Effector memory CD4-positive, alpha-beta T cell (primary cell): ENCODE results near the gene GALNT2.

Experiments used
- DNase-seq, 3 donors: peaks; one replicate each; pipeline ENCODE4 v3.0.0-alpha.2; 2020
- H3K27ac ChIP-seq: 2 replicates; pipeline ENCODE4 v1.7.0; 2013; ENCODE audit warnings: mild to moderate bottlenecking, low read length, moderate library complexity; ENCODE audit not compliant: insufficient read depth, poor library complexity, severe bottlenecking
- H3K27me3 ChIP-seq: replicated peaks from 2 replicates; pipeline ENCODE4 v1.7.0; 2013; ENCODE audit warnings: mild to moderate bottlenecking, low read length; ENCODE audit not compliant: insufficient read depth, control insufficient read depth, poor library complexity, severe bottlenecking
- H3K36me3 ChIP-seq: 2 replicates; pipeline ENCODE4 v1.7.0; 2013; ENCODE audit warnings: mild to moderate bottlenecking, low read length, moderate library complexity; ENCODE audit not compliant: control insufficient read depth, insufficient read depth
- H3K4me1 ChIP-seq: 2 replicates; pipeline ENCODE4 v1.7.0; 2013; ENCODE audit warnings: low read length, mild to moderate bottlenecking; ENCODE audit not compliant: control insufficient read depth, insufficient read depth, poor library complexity, severe bottlenecking
- H3K4me3 ChIP-seq: 2 replicates; pipeline ENCODE4 v1.7.0; 2013; ENCODE audit warnings: low read length, low read depth, mild to moderate bottlenecking; ENCODE audit not compliant: insufficient read depth, poor library complexity, severe bottlenecking
- H3K9me3 ChIP-seq: 2 replicates; pipeline ENCODE4 v1.7.0; 2013; ENCODE audit warnings: mild to moderate bottlenecking, low read length, moderate library complexity; ENCODE audit not compliant: control insufficient read depth

GALNT2 gene

GRCh38 chr1:230250666-230251065 is 183.6 kb downstream of the GALNT2 start:
- Histone ChIP-seq H3K9me3 (no peaks in the 10 kb centered on the region), H3K36me3 (peaks cover 32% of the 10 kb centered on the region), H3K4me1 (no peaks in the 10 kb centered on the region), H3K4me3 (no peak overlapping the region), H3K27ac (no peak overlapping the region), H3K27me3 (no peaks in the 10 kb centered on the region)
- no peak for DNase-seq

DNA sequence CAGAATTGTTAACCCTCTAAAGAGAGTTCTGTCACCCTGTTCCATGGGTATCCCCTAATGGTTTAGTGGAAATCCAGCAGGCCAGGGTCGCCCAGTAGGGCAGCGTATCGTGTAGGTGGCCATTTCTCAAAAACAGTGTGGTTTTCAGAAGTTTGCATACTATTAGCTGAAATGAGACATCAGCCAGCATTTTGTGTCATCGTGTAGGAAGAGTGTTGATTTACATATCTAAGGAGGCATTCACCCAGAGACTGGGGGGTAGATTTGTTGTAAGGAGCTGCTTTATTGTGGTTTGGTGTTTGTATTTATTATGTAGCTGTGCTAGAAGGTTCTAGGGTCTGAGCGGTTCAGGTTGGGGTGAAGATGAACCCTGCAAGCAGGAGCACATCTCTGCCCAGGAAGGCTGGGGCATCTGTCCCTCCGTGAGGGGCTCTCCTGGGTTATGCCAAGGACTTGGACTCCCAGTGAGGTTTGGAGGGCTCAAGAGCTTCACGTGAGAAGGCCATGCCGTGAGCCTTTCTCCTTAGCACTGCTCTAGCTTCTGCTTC is 184.7 kb downstream of the GALNT2 start:
- no peak overlapping the region for H3K27ac ChIP-seq
- H3K4me3 ChIP-seq, result no peak overlapping the region
- no peaks in the 10 kb centered on the region for H3K9me3 ChIP-seq
- no peaks in the 10 kb centered on the region for H3K27me3 ChIP-seq
- DNase-seq, result no peak
- peaks cover 30% of the 10 kb centered on the region for H3K36me3 ChIP-seq
- H3K4me1 ChIP-seq, result no peaks in the 10 kb centered on the region

GRCh38 chr1:230253150-230253549 is 186.1 kb downstream of the GALNT2 start:
- Histone ChIP-seq H3K27me3 (no peaks in the 10 kb centered on the region), H3K36me3 (peaks cover 30% of the 10 kb centered on the region), H3K27ac (no peak overlapping the region), H3K4me1 (no peaks in the 10 kb centered on the region), H3K4me3 (no peak overlapping the region), H3K9me3 (no peaks in the 10 kb centered on the region)
- DNase-seq, result no peak

DNA sequence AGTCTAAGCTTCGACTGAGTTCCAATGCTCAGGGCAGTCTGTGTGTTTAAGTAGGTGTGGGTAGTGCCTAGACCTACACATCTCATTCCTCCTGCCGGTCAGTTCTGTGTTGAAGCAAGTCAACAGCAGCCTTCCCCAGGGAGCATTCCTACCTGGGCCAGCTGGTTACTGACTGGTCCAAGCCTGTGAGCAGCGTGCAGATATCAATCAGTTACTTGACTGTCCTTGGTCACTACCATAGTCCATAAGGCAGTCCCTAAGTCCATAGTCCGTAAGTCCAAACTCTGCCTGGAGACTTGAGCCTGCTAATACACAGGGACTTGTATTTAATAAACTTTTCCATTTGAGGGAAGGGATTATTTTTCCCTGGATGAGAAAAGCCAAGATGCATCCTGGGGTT is 187.2 kb downstream of the GALNT2 start:
- Histone ChIP-seq H3K27me3 (no peaks in the 10 kb centered on the region), H3K9me3 (no peaks in the 10 kb centered on the region), H3K4me3 (no peak overlapping the region), H3K4me1 (no peaks in the 10 kb centered on the region), H3K27ac (no peak overlapping the region), H3K36me3 (peaks cover 21% of the 10 kb centered on the region)
- DNase-seq, result no peak

GRCh38 chr1:230255116-230255515 is 188.1 kb downstream of the GALNT2 start:
- Histone ChIP-seq H3K27ac (no peak overlapping the region), H3K27me3 (no peaks in the 10 kb centered on the region), H3K4me3 (no peak overlapping the region), H3K4me1 (no peaks in the 10 kb centered on the region), H3K36me3 (peaks cover 14% of the 10 kb centered on the region), H3K9me3 (no peaks in the 10 kb centered on the region)
- DNase-seq, result no peak

- no peaks in the 10 kb centered on the region for H3K9me3 ChIP-seq
- DNase-seq, result no peak
- no peaks in the 10 kb centered on the region for H3K4me1 ChIP-seq
- no peak overlapping the region for H3K4me3 ChIP-seq
- no peak overlapping the region for H3K27ac ChIP-seq
- no peaks in the 10 kb centered on the region for H3K27me3 ChIP-seq
- H3K36me3 ChIP-seq, result peaks cover 14% of the 10 kb centered on the region
Measured at GRCh38 chr1:230255991-230256390, 189.0 kb downstream of the GALNT2 start.

GRCh38 chr1:230256896-230257295 is 189.9 kb downstream of the GALNT2 start:
- H3K4me3 ChIP-seq, result no peak overlapping the region
- no peaks in the 10 kb centered on the region for H3K9me3 ChIP-seq
- DNase-seq, result no peak
- H3K4me1 ChIP-seq, result no peaks in the 10 kb centered on the region
- no peaks in the 10 kb centered on the region for H3K27me3 ChIP-seq
- H3K27ac ChIP-seq, result no peak overlapping the region
- H3K36me3 ChIP-seq, result peaks cover 14% of the 10 kb centered on the region

DNA sequence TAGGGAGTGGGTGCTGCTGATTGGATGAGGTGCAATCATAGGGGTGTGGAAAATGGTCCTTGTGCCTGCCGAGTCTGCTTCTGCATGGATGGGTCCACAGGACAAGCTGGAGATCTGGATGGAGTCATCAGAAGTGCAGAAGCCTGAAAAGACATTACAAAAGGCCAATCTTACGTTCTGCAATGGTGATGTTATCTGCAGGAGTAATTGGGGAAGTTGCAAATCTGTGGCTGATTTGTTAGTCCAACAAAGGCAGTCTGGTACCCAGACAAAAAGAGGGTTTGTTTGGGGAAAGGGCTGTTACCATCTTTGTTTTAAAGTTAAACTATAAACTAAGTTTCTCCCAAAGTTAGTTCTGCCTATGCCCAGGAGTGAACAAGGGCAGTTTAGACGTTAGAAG is 192.6 kb downstream of the GALNT2 start:
- Histone ChIP-seq H3K27me3 (no peaks in the 10 kb centered on the region), H3K4me1 (no peaks in the 10 kb centered on the region), H3K36me3 (peaks cover 29% of the 10 kb centered on the region), H3K9me3 (no peaks in the 10 kb centered on the region), H3K4me3 (no peak overlapping the region), H3K27ac (no peak overlapping the region)
- no peak for DNase-seq

- Histone ChIP-seq H3K36me3 (peaks cover 27% of the 10 kb centered on the region), H3K4me3 (no peak overlapping the region), H3K27me3 (no peaks in the 10 kb centered on the region), H3K4me1 (no peaks in the 10 kb centered on the region), H3K27ac (no peak overlapping the region), H3K9me3 (no peaks in the 10 kb centered on the region)
- no peak for DNase-seq
Measured at GRCh38 chr1:230260831-230261230, 193.8 kb downstream of the GALNT2 start.

GRCh38 chr1:230261928-230262650 is 195.1 kb downstream of the GALNT2 start:
- peaks cover 27% of the 10 kb centered on the region for H3K36me3 ChIP-seq
- H3K9me3 ChIP-seq, result no peaks in the 10 kb centered on the region
- H3K4me3 ChIP-seq, result no peak overlapping the region
- no peaks in the 10 kb centered on the region for H3K27me3 ChIP-seq
- H3K4me1 ChIP-seq, result no peaks in the 10 kb centered on the region
- no peak for DNase-seq
- H3K27ac ChIP-seq, result no peak overlapping the region
